Measurements from ENCODE around the gene TCF21.
"Not testable (repeated sequence)": the region's sequence is repeated elsewhere in the genome, so short reads cannot be mapped to it uniquely, and the experiment has no call there.

TCF21 gene

DNA sequence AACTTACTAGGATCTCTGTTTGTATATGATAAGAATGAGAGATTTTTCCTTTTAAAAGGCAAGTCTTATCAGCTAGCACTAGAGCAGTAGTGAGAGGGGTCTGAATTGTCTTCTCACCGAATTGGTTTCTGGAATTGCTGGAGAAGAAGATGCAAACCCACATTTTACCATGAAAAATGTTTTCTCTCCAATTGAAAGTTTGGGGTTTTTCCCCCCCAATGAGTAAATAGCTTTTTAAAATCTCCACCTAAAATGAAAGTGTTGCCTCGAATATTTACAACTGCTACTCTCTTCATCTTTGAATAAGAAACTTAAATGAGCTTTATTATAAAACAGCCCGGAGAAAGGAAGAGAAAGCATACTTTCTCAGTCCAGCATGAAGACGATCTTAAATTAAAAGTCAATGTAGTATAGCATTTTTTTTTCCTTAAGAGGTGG is 1.8 kb downstream of the TCF21 start:
- DNase-seq, result no peak

DNA sequence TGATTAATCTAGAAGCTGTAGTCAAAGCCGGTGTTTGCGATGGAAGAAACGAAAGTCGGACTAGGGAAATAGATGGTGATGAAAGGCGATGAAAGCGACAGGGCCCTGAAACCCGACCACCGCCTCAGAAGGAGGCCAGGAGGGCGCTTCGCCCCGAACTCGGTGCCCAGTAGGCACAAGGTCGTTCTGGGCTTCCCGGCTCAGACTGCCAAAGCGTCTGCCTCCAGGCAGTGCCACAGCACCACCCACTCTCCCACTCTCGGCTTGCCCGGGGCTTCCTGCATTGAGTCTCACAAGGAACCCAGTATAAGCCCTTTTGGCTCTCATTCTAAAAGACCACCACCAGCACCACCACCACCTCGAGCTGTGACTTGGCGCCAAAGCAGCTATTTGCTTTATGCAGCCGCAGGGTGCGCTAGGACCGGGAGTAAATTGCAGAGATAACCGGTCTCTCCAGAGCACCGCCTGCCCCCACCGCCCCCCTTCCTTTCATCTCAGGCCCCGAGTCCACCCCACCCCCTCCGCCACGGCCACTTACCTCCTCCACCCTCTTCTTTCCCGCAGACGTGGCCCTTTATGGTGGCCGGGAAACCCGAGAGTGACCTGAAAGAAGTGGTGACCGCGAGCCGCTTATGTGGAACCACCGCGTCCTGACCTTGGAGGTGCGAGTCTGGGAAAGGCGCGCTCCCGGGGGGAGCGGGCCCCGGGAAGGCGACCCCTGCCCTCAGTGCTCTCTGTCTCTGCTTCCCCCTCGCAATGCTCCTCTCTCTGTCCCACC is 2.4 kb downstream of the TCF21 start:
- DNase-seq, result no peak

- DNase-seq, result no peak
Measured at GRCh38 chr6:133891927-133892812, 3.3 kb downstream of the TCF21 start.

GRCh38 chr6:133892813-133893691 is 4.1 kb downstream of the TCF21 start:
- DNase-seq, result no peak

- no peak for DNase-seq
Measured at GRCh38 chr6:133893946-133894345, 5.0 kb downstream of the TCF21 start.

DNA sequence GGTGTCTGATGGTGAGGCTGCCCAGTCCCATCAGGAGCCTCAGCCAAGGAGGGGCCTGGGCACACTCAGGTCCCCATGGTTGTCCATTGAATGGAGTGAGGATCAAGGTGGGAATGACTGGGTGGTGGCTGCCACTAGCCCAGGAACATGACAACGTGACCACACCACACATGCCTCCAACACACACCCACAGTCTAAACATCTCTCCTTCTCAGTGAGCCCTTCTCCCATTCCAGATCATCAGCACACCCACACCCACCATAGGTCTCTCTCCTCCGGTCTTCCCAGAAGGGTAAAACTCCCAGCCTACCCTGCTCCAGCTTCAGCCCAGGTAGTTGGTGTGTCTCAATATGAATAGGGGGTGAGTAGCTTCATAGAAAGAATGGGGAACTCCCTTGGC is 5.5 kb downstream of the TCF21 start:
- DNase-seq, result no peak

GRCh38 chr6:133894795-133895358 is 6.0 kb downstream of the TCF21 start:
- DNase-seq, result no peak

- no peak for DNase-seq
Measured at GRCh38 chr6:133895573-133896343, 6.8 kb downstream of the TCF21 start.

DNA sequence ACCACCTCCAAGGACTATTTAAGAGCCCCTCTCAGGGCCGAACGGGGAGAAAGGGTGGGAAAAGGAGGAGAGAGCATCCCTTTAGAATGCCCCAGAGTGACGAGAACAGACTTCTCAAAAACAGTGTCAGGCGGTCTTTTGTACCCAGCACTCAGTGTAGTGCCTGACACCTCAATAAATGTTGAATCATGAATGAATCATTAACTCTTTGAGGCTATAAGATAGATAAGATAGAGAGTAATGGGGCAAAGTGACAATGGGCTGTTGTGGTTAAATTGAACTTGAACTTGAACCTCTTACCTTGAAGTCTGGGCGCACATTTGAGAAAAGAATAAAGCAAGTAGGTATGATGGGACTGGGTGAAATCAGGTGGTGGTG is 7.4 kb downstream of the TCF21 start:
- no peak for DNase-seq

GRCh38 chr6:133898263-133898662 is 9.3 kb downstream of the TCF21 start:
- no peak for DNase-seq

GRCh38 chr6:133899556-133899955 is 10.6 kb downstream of the TCF21 start:
- no peak for DNase-seq

DNA sequence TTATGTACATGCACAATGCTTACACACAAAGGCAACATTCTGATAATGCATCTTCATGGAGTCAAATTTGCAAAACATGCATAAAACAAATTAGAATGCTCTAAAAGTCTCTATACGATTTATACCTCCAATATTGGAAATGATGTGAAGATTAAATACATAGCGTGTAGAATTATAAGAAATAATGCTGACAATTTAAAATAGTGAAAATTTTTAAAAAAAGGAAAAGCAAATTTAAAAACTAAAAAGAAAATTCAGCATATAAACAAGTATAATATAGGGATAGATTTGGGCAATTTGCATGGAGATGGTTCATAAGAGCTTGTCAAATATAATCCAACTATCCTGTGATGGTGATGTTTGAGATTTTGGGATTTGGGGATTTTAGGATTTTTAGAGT is 14.9 kb downstream of the TCF21 start:
- no peak for DNase-seq

GRCh38 chr6:133906050-133906449 is 17.1 kb downstream of the TCF21 start:
- DNase-seq, result peak; percentile 82

GRCh38 chr6:133916650-133917151 is 27.8 kb downstream of the TCF21 start:
- DNase-seq, result peak; percentile 64

DNA sequence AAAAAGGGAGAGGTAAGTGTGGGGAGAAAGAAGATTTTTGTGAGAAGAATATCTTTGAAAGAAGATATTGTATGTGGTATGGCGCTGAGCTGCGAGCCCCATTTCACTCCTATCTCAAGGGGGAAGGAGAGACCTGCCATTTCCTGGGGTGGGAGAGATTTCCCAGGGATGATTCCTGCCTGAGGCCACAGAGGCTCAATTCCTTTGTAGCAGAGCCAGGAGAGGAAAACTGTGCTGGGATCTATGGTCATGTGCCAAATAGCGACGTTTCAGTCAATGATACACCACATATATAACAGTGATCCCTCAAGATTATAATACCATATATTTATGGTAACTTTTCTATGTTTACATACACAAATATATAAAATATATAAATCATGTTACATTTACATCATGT is 28.9 kb downstream of the TCF21 start:
- no peak for DNase-seq

GRCh38 chr6:133918208-133918930 is 29.5 kb downstream of the TCF21 start:
- peak; percentile 47 for DNase-seq

- DNase-seq, result no peak
Measured at GRCh38 chr6:133919362-133919761, 30.4 kb downstream of the TCF21 start.

- DNase-seq, result peak; percentile 74
Measured at GRCh38 chr6:133921249-133921859, 32.4 kb downstream of the TCF21 start.

DNA sequence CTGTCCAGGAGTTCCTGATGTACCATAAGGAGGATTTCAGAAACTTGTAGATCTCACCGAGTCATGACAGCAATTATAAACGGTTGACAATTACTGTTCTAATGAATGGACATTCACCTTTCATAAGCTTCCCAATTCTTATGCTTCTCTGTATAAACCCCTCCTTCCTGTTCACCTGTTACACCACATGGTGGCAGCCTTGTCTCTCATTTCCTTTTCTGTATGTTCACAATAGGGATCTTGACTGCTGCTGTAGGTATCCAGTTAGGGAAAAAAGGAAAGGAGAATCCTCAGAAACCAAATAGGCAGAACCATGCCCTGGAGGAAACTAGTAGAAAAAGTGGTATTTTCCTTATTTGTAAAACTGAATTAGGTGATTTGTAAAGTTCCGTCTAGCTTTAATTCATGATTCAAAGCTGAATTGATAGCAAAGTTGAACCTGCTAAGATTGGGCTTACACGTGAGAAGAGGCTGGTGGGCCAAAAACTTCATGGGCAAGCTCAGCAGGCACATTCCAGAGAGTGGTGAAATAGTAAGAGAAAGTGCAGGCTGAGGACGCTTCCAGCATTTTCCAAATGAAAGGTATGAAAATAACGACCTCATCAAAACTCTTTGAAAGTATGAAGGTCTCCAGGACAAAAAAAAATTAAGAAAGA is 35.2 kb downstream of the TCF21 start:
- peak; percentile 52 for DNase-seq

- DNase-seq, result not testable (repeated sequence)
Measured at GRCh38 chr6:133931221-133931620, 42.3 kb downstream of the TCF21 start.
